Activated naive CD8-positive, alpha-beta T cell treated with anti-CD3 and anti-CD28 coated beads, Interleukin-2, amount 10 ng/mL, durations not matched to agents 7 days and 5 days (primary cell): ENCODE measurements around the gene SPEF2. TPM values are rescaled to one million over a fixed set of nuclear protein-coding genes. Genes with fewer than 3 reads are reported as not detected.
A peak's percentile ranks its signal among the peaks of the same experiment; 100 is the strongest.

ENCODE experiments used
- ATAC-seq: fragments of 150-1000 bp; cut with Tn5 transposase; one replicate; pipeline ENCODE4 v1.10.0; 2021; ENCODE audit warnings: low read depth, moderate library complexity
- POLR2A ChIA-PET: fragments of 350-600 bp; sonication (Branson Sonifier 250); formaldehyde crosslinking; loops from one replicate; lab custom pipeline; 2021; ENCODE audit warnings: antibody characterized with exemption; lab: Charles Lee
- DNase-seq: peaks from one replicate; pipeline ENCODE4 v3.0.0; 2021
- H3K27ac Mint-ChIP-seq: one replicate; pipeline ENCODE4 v1.8.0; 2022; ENCODE audit warnings: mild to moderate bottlenecking, mixed read lengths
- H3K27me3 Mint-ChIP-seq: one replicate; pipeline ENCODE4 v1.8.0; 2022; ENCODE audit warnings: mild to moderate bottlenecking, moderate library complexity, mixed read lengths
- H3K36me3 Mint-ChIP-seq: one replicate; pipeline ENCODE4 v1.8.0; 2021; ENCODE audit warnings: mild to moderate bottlenecking, mixed read lengths
- H3K4me1 Mint-ChIP-seq: one replicate; pipeline ENCODE4 v1.8.0; 2021; ENCODE audit warnings: mixed read lengths
- H3K4me3 Mint-ChIP-seq: one replicate; pipeline ENCODE4 v1.8.0; 2022; ENCODE audit warnings: mild to moderate bottlenecking, moderate library complexity, mixed read lengths
- H3K9me3 Mint-ChIP-seq: one replicate; pipeline ENCODE4 v1.8.0; 2021; ENCODE audit warnings: mixed read lengths
- total RNA-seq, 2 experiments: library from RNA; stranded (reverse); gene quantifications; one replicate each; pipeline ENCODE4 v1.2.3, GENCODE V29; 2021

SPEF2 gene
- total RNA-seq, 2 experiments from 2014 or later = 13.7 to 17.8 TPM

DNA sequence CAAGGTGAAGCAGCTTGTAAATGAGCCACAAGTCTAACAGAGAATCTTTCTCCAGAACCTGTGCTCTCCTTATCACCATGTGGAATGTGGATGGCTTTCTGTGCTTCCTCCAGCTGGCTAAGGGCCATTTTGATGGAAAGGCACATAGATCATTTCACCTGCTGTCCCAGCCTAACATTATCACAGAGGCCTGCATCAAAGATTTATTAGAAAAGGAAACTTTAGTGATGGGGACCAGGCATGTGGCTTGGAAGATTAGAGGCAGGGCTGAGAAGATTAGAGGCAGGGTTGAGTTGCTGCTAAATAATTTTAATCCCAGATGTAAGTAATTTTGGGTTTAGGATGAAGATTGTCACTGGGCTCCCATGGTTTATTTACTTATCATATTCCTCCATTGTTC, 6.3 kb downstream of the SPEF2 start:
- no peak for ATAC-seq
- Mint-ChIP-seq H3K27me3 (no peaks in the 10 kb centered on the region), H3K4me1 (peaks cover 5% of the 10 kb centered on the region)

DNA sequence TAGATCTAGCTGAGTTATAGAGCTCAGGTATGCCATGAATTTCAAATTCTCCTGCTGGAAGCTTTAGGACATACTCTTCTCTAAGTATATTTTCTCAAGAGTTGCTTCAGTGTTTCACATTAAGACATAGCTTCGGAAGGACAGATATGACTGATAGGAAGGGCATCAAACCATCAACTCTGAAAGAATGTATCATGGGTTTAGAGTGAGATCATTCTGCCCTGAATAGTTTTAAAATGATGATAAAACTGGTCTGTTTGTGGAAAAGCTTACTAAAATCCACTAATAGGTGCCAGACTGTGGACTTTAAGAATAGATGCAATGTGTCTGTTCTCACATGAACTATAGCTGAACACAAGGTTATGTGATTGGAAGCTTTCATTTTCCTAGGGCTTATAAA, 8.4 kb downstream of the SPEF2 start:
- no peaks in the 10 kb centered on the region for H3K27me3 Mint-ChIP-seq
- H3K4me3 Mint-ChIP-seq = no peak overlapping the region
- H3K36me3 Mint-ChIP-seq = peaks cover 18% of the 10 kb centered on the region
- no peak overlapping the region for H3K27ac Mint-ChIP-seq
- H3K4me1 Mint-ChIP-seq = peaks cover 4% of the 10 kb centered on the region
- POLR2A ChIA-PET = no interaction called here
- ATAC-seq = no peak
- peaks cover 1% of the 10 kb centered on the region for H3K9me3 Mint-ChIP-seq
- DNase-seq = no peak

More for the DNA sequence above, 6.3 kb downstream of the SPEF2 start:
- DNase-seq = no peak
- no peak overlapping the region for H3K27ac Mint-ChIP-seq
- POLR2A ChIA-PET = no interaction called here
- H3K4me3 Mint-ChIP-seq = no peak overlapping the region
- H3K9me3 Mint-ChIP-seq = no peaks in the 10 kb centered on the region
- H3K36me3 Mint-ChIP-seq = peaks cover 4% of the 10 kb centered on the region

DNA sequence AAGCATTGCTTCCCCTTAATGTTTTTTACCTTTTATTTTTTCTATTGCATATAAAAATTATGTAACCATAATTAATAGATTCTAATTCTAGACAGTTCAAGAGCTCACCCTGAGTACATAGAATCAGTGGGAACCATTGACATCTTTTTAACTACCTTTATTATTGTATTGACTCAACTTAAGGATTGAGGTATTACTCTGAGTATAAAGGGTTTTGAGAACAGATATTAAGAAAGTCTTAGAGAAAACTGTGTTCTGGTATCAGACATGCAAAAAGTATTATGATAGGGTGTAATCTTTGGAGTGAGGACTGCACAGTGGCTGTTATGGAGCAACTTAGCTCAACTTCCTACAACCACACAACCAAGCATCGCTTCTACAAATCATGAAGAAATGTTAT, 8.9 kb downstream of the SPEF2 start:
- Mint-ChIP-seq H3K36me3 (peaks cover 19% of the 10 kb centered on the region), H3K27me3 (no peaks in the 10 kb centered on the region), H3K4me1 (peaks cover 4% of the 10 kb centered on the region), H3K4me3 (no peak overlapping the region), H3K27ac (no peak overlapping the region), H3K9me3 (peaks cover 1% of the 10 kb centered on the region)
- DNase-seq (no peak), ATAC-seq (no peak)
- POLR2A ChIA-PET = no interaction called here

DNA sequence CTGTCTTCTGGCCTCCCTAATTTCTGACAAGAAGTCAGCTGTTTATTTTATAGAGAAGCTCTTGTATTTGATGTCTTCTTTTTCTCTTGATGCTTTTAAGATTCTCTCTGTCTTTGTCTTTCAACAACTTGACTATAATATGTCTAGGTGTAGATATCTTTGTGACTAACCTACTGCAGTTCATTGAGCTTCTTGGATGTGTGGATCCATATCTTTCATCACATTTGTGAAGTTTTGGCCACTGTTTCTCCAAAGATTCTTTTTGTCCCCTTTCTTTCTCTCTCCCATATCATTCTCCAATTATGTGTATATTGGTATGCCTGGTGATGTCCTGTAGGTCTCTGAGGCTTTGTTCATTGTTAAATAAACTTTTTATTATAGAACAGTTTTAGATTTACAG, 16.7 kb downstream of the SPEF2 start:
- ATAC-seq (no peak), DNase-seq (no peak)
- Mint-ChIP-seq H3K4me1 (no peaks in the 10 kb centered on the region), H3K36me3 (peaks cover 48% of the 10 kb centered on the region), H3K27ac (no peak overlapping the region), H3K4me3 (no peak overlapping the region), H3K27me3 (no peaks in the 10 kb centered on the region), H3K9me3 (peaks cover 13% of the 10 kb centered on the region)
- POLR2A ChIA-PET = no interaction called here

DNA sequence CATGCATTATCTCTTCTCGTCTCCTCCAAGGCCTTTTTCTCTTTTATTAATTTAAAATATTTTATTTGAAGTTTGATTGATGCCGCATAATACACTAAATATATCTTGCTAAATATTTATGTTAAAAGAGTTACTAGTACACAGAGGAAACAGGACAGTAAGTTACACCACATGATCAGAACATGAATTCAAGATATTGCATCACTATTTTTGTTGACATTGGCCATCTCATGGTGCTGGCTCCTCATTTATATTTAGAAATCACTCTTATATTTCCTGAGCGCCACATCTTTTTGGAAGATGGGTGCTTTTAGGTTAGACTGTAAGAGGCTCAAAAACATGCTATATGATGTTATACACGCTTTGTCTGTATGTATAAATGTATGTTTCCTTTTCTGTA, 23.0 kb downstream of the SPEF2 start:
- no peak overlapping the region for H3K4me3 Mint-ChIP-seq
- DNase-seq = no peak
- ATAC-seq = no peak
- no peaks in the 10 kb centered on the region for H3K27me3 Mint-ChIP-seq
- H3K27ac Mint-ChIP-seq = no peak overlapping the region
- H3K4me1 Mint-ChIP-seq = no peaks in the 10 kb centered on the region
- H3K9me3 Mint-ChIP-seq = peaks cover 4% of the 10 kb centered on the region
- POLR2A ChIA-PET = no interaction called here
- H3K36me3 Mint-ChIP-seq = peaks cover 22% of the 10 kb centered on the region

DNA sequence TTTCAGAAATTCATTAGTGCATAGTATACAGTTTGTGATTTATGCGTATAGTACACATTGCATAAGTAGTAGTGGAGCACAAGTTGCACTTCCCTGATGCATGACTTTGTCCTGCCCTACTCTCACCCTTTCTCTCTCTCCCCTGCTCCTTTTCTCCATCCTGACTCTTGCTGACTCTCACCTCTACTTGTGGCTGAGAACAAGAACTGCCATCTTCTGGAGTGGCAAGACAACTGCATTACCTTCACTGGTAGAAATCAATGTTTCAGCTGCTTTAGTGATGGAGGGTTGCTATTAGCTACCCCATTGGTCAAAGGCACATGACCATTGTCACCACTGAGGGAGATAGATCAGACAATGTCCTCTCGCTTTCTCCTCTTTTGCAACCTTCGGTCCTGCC, 26.9 kb downstream of the SPEF2 start:
- Mint-ChIP-seq H3K27ac (no peak overlapping the region), H3K9me3 (no peaks in the 10 kb centered on the region), H3K36me3 (peaks cover 10% of the 10 kb centered on the region), H3K4me1 (no peaks in the 10 kb centered on the region), H3K27me3 (no peaks in the 10 kb centered on the region), H3K4me3 (no peak overlapping the region)
- POLR2A ChIA-PET = no interaction called here
- DNase-seq = no peak
- ATAC-seq = no peak

DNA sequence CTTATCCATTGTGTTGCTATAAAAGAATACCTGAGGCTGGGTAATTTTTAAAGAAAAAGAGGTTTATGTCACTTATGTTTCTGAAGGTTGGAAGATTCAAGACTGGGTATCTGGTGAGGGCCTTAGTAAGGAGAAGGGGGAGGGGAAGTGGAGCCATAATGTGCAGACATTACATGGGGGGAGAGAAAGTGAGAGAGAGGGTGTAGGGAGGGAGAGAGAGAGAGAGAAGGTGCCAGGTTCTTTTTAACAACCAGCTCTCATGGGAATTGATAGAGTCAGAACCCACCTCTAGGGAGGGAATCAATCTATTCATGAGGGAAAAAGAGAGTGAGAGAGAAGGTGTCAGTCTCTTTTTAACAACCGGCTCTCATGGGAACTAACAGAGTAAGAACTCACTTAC, 29.5 kb downstream of the SPEF2 start:
- Mint-ChIP-seq H3K36me3 (peaks cover 6% of the 10 kb centered on the region), H3K9me3 (no peaks in the 10 kb centered on the region), H3K27ac (no peak overlapping the region), H3K4me1 (no peaks in the 10 kb centered on the region), H3K4me3 (no peak overlapping the region), H3K27me3 (no peaks in the 10 kb centered on the region)
- no peak for DNase-seq
- ATAC-seq = no peak
- POLR2A ChIA-PET = no interaction called here

DNA sequence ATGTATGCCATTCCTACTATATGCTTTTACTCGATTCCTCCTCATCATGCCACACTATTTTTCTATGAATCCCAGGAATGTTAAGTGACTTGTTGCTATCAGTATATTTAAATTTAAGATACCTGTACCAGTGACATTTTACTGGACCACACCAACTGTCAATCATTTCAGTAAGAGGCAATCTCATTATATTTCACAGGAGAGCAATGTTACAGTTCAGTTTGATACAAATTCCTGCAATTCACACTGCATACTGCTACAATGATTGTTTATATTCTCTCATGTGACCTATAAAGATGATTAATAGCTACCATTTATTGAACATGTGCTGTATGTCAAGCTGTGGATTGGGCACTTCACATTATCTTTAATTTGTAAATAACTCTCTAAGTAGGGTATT, 30.0 kb downstream of the SPEF2 start:
- ATAC-seq (no peak), DNase-seq (no peak)
- peaks cover 2% of the 10 kb centered on the region for H3K4me1 Mint-ChIP-seq
- POLR2A ChIA-PET = no interaction called here
- H3K36me3 Mint-ChIP-seq = peaks cover 4% of the 10 kb centered on the region
- no peaks in the 10 kb centered on the region for H3K9me3 Mint-ChIP-seq
- no peak overlapping the region for H3K4me3 Mint-ChIP-seq
- H3K27me3 Mint-ChIP-seq = no peaks in the 10 kb centered on the region
- no peak overlapping the region for H3K27ac Mint-ChIP-seq

DNA sequence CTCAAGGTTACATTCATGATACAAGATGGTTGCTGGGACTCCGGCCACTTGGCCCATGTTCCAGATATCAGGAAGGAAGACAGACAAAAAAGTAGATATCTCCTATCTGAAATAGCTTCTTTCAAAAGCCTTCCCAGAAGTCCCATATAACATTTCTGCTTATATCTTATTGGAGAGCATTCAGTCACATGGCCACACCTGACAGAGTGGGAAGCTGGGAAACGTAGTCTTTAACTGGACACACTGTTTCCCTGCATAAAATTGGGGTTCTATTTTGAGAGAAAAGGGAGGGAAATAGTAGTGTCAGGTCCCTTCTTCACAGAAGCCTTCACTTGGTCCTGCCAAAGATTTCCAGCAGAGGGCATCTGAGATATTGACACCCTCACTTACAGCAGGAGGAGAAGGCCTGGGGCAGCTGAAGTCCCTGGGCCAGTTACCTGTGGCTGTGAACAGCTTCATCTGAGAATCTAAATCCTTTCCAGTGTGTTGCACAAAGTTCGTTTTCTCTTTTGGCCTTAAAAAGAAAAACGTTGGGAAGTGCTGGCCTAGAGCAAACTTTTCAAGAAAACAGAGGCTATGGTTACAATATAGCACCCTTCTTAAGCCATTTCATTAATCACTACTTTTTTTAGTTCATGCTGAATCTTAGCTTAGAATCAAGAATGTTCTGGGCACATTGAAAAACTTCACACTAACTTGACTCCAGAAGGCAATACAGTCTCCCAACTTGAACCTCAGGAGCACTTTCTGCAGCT, 33.5 kb downstream of the SPEF2 start:
- Mint-ChIP-seq H3K4me1 (peaks cover 2% of the 10 kb centered on the region), H3K4me3 (no peak overlapping the region), H3K27ac (no peak overlapping the region), H3K36me3 (peaks cover 1% of the 10 kb centered on the region), H3K27me3 (no peaks in the 10 kb centered on the region), H3K9me3 (no peaks in the 10 kb centered on the region)
- peak; percentile 91 for ATAC-seq
- DNase-seq = peak; percentile 34
- POLR2A ChIA-PET = interaction anchor here (1.3 kb wide), 2 partner anchors 126 to 276 kb away, joined by 3 to 4 read pairs; no protein-coding TSS in a partner anchor

DNA sequence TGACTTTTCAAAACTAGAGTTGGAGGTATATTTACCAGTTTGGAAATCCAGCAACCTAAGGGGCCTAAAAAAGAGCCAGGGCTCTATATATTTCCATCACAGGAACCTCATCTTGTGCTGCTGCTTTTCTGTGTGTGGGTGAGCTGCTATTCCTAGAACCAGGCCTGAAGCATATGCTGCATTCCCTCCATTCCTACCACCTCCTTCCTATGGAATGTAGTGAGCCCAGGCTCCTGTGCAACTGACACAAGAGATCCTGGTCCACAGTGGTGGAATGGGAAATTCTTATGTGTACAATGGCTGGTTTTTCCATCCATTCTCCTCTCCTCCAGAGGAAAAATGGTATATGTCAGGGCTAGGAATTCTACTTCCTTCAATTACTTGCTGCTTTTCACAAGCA, 39.1 kb downstream of the SPEF2 start:
- peaks cover 5% of the 10 kb centered on the region for H3K4me1 Mint-ChIP-seq
- DNase-seq (no peak), ATAC-seq (no peak)
- H3K4me3 Mint-ChIP-seq = no peak overlapping the region
- H3K27me3 Mint-ChIP-seq = no peaks in the 10 kb centered on the region
- no peaks in the 10 kb centered on the region for H3K9me3 Mint-ChIP-seq
- POLR2A ChIA-PET = no interaction called here
- peaks cover 8% of the 10 kb centered on the region for H3K36me3 Mint-ChIP-seq
- H3K27ac Mint-ChIP-seq = no peak overlapping the region

DNA sequence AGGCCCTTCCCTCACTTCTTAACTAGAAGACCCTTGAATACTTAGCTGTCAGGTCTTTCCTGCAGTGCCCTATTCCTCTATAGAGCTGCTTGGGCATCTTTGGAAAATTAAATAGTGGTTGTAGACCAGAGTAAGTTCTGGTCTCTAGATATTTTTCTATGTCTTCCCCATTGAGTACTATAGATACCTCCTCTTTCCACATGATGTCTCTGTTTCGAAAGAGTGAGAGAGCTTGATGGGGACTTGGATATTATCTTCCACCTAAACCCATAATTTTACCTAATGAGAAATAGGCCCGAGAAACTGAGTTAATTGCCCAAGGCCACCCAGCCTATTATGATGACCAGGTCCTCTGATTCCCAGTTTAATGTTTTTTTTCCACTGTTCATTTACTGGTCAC, 40.2 kb downstream of the SPEF2 start:
- H3K27me3 Mint-ChIP-seq = no peaks in the 10 kb centered on the region
- ATAC-seq (no peak), DNase-seq (no peak)
- no peak overlapping the region for H3K27ac Mint-ChIP-seq
- H3K9me3 Mint-ChIP-seq = peaks cover 1% of the 10 kb centered on the region
- POLR2A ChIA-PET = no interaction called here
- peaks cover 19% of the 10 kb centered on the region for H3K36me3 Mint-ChIP-seq
- H3K4me1 Mint-ChIP-seq = peaks cover 4% of the 10 kb centered on the region
- no peak overlapping the region for H3K4me3 Mint-ChIP-seq

DNA sequence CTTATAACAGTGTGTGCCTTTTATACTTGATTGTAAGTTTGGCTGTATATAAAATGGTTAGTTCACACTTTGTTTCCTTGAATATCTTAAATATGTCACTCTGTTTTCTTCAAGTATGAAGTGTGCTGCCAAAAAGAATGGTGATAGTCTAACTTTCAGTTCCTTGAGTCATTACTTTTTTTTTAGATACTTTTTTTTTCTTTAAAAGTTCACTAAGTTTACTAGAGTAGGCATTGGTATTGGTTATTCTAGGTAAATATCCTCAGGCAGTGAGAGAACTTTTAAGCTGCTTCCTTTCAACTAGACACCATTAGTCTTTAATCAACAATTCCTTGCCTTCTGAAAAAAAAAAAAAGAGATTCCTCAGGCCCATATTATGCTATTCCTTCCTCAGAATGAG, 41.9 kb downstream of the SPEF2 start:
- Mint-ChIP-seq H3K27ac (no peak overlapping the region), H3K36me3 (peaks cover 28% of the 10 kb centered on the region), H3K27me3 (no peaks in the 10 kb centered on the region), H3K4me3 (no peak overlapping the region), H3K9me3 (peaks cover 9% of the 10 kb centered on the region), H3K4me1 (peaks cover 10% of the 10 kb centered on the region)
- POLR2A ChIA-PET = interaction anchor here (1.3 kb wide), 1 partner anchor 12 kb away, joined by 4 read pairs; no protein-coding TSS in a partner anchor
- DNase-seq = no peak
- no peak for ATAC-seq

DNA sequence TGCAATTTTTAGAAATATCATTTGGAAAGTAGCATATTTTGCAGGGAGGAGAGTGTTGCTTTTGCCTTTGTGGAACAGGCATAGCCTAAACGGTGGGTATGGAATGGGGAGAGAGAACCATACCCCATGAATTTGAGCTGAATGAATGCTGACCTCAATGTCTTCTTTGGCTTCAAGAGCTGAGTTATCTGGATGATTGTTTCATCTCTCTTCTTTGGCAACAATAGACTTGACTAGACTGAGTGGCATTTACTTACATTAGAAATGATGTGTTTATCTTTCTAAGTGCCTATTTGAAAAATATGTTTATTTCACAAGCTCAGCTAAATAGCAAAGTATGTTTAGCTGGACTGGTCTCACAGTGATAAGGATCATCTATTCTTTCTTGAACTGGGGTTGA, 42.8 kb downstream of the SPEF2 start:
- DNase-seq (no peak), ATAC-seq (no peak)
- POLR2A ChIA-PET = interaction anchor here (0.6 to 1.4 kb wide), 2 partner anchors 13 to 99 kb away, joined by 3 to 4 read pairs; no protein-coding TSS in a partner anchor
- Mint-ChIP-seq H3K4me1 (peaks cover 16% of the 10 kb centered on the region), H3K27me3 (no peaks in the 10 kb centered on the region), H3K27ac (no peak overlapping the region), H3K36me3 (peaks cover 28% of the 10 kb centered on the region), H3K9me3 (peaks cover 9% of the 10 kb centered on the region), H3K4me3 (no peak overlapping the region)

DNA sequence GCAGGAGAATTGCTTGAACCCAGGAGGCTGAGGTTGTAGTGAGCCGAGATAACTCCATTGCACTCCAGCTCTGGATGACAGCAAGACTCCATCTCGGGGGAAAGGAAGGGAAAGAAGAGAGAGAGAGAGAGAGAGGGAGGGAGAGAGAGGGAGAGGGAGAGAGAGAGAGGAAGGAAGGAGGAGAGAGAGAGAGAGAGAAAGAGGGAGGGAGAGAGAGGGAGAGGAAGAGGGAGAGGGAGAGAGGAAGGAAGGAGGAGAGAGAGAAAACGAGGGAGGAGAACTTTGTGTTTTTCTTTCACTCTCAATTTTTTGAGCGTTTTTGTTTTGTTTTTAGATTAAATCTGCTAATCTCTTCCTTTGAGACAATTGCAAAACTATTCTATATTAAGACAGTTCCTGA, 46.9 kb downstream of the SPEF2 start:
- POLR2A ChIA-PET = interaction anchor here (0.6 to 1.5 kb wide), 2 partner anchors 10 to 121 kb away, joined by 3 read pairs; no protein-coding TSS in a partner anchor
- Mint-ChIP-seq H3K27ac (peak overlapping the region; percentile 26), H3K36me3 (peaks cover 50% of the 10 kb centered on the region), H3K4me3 (peak overlapping the region; percentile 45), H3K4me1 (peaks cover 27% of the 10 kb centered on the region), H3K9me3 (peaks cover 12% of the 10 kb centered on the region), H3K27me3 (no peaks in the 10 kb centered on the region)
- DNase-seq (no peak), ATAC-seq (no peak)
